ENCODE data around the gene F2.

The F2 gene

DNA sequence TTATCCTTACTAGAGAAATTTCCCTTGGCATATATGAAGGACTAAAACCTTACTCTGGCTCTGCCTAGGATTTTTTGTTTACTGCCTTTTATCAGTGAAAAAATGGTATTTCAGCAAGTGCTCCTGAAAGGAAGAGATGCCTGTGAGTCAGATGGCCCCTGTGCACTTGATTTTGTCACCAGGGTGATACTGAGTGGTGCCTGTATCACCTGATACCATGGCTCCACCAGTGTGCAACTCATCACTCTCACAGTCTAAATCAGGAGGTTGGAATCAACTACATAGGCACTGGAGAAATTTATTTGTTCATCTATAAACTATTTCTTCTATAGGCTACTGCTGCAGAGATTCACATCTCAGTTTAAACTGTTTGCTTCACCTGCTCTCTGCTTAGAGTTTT is 43.2 kb downstream of the F2 start:
- Histone ChIP-seq H2AFZ (ENCODE audit: low read length) (no peak overlapping the region), H4K20me1 (ENCODE audit: insufficient read depth, low read length, poor library complexity, severe bottlenecking) (no peaks in the 10 kb centered on the region), H3K36me3 (ENCODE audit: insufficient read depth, low read length) (peaks cover 93% of the 10 kb centered on the region), H3K9me2 (replicated peaks; ENCODE audit: low read depth, low read length) (no peaks in the 10 kb centered on the region), H3K4me2 (ENCODE audit: low read depth, low read length, poor library complexity, severe bottlenecking) (no peak overlapping the region), H3K9ac (ENCODE audit: low read depth, low read length, poor library complexity, severe bottlenecking) (no peak overlapping the region), H3K27me3 (ENCODE audit: insufficient read depth, low read length, poor library complexity, severe bottlenecking) (no peaks in the 10 kb centered on the region), H3F3A (ENCODE audit: low read depth) (no peaks in the 10 kb centered on the region), H3K79me2 (ENCODE audit: insufficient read depth, low read length) (no peaks in the 10 kb centered on the region), H3K4me1 (ENCODE audit: insufficient read depth, low read length, poor library complexity, severe bottlenecking) (no peaks in the 10 kb centered on the region), H3K4me3 (ENCODE audit: low read length, poor library complexity, severe bottlenecking) (no peak overlapping the region), H3K9me3 (ENCODE audit: insufficient read depth, low read depth, low read length) (no peaks in the 10 kb centered on the region)
- TF ChIP-seq EZH2phosphoT487 (IDR thresholded peaks at IDR 0.05; ENCODE audit: borderline replicate concordance) (no peak), CTCF (conservative IDR thresholded peaks at IDR 0.05; ENCODE audit: low read length) (no peak)

GRCh38 chr11:46766656-46767055 is 47.6 kb downstream of the F2 start:
- Histone ChIP-seq H3K4me3 (ENCODE audit: low read length, poor library complexity, severe bottlenecking) (no peak overlapping the region), H3K27me3 (ENCODE audit: insufficient read depth, low read length, poor library complexity, severe bottlenecking) (no peaks in the 10 kb centered on the region), H3K4me1 (ENCODE audit: insufficient read depth, low read length, poor library complexity, severe bottlenecking) (no peaks in the 10 kb centered on the region), H3K9me2 (replicated peaks; ENCODE audit: low read depth, low read length) (no peaks in the 10 kb centered on the region), H4K20me1 (ENCODE audit: insufficient read depth, low read length, poor library complexity, severe bottlenecking) (no peaks in the 10 kb centered on the region), H2AFZ (ENCODE audit: low read length) (no peak overlapping the region), H3K36me3 (ENCODE audit: insufficient read depth, low read length) (peaks cover 95% of the 10 kb centered on the region), H3K79me2 (ENCODE audit: insufficient read depth, low read length) (no peaks in the 10 kb centered on the region), H3K4me2 (ENCODE audit: low read depth, low read length, poor library complexity, severe bottlenecking) (no peak overlapping the region), H3K9ac (ENCODE audit: low read depth, low read length, poor library complexity, severe bottlenecking) (no peak overlapping the region), H3F3A (ENCODE audit: low read depth) (no peaks in the 10 kb centered on the region), H3K9me3 (ENCODE audit: insufficient read depth, low read depth, low read length) (no peaks in the 10 kb centered on the region)
- TF ChIP-seq CTCF (conservative IDR thresholded peaks at IDR 0.05; ENCODE audit: low read length) (no peak), EZH2phosphoT487 (IDR thresholded peaks at IDR 0.05; ENCODE audit: borderline replicate concordance) (no peak)

DNA sequence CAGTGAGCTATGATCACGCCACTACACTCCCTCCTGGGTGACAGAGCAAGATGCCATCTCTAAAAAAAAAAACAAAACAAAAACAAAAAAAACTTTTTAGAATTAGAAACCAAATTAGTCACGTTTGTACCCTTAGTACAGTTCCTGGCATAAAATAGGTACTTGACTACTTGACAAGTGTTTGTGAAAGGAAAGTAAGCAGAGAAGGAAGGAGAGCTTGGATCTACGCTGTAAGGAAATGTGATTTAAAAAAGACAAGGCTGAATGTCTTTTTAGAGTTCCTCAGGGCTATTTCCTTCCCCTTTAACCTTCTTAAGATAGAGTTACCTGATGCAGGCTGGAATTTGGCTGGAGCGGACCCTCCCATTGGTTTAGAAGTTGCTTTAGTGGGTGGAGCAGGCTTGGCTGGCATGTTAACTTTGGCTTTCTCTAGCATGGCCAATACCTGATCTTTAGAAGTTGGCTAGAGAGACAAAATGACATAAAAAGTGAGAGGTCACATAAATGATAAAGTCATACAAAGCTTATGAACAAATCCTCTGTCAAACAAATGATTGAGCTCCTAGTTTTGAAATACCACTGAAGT is 50.7 kb downstream of the F2 start:
- no peaks in the 10 kb centered on the region for H3K9me3 ChIP-seq (ENCODE audit: insufficient read depth, low read depth, low read length)
- H3K27me3 ChIP-seq (ENCODE audit: insufficient read depth, low read length, poor library complexity, severe bottlenecking) = no peaks in the 10 kb centered on the region
- TF ChIP-seq CTCF (conservative IDR thresholded peaks at IDR 0.05; ENCODE audit: low read length) = no peak
- TF ChIP-seq EZH2phosphoT487 (IDR thresholded peaks at IDR 0.05; ENCODE audit: borderline replicate concordance) = no peak
- H3K9me2 ChIP-seq (replicated peaks; ENCODE audit: low read depth, low read length) = no peaks in the 10 kb centered on the region
- no peaks in the 10 kb centered on the region for H4K20me1 ChIP-seq (ENCODE audit: insufficient read depth, low read length, poor library complexity, severe bottlenecking)
- no peaks in the 10 kb centered on the region for H3K79me2 ChIP-seq (ENCODE audit: insufficient read depth, low read length)
- H3K4me1 ChIP-seq (ENCODE audit: insufficient read depth, low read length, poor library complexity, severe bottlenecking) = no peaks in the 10 kb centered on the region
- H3K4me2 ChIP-seq (ENCODE audit: low read depth, low read length, poor library complexity, severe bottlenecking) = no peak overlapping the region
- H2AFZ ChIP-seq (ENCODE audit: low read length) = no peak overlapping the region
- H3K9ac ChIP-seq (ENCODE audit: low read depth, low read length, poor library complexity, severe bottlenecking) = no peak overlapping the region
- no peak overlapping the region for H3K4me3 ChIP-seq (ENCODE audit: low read length, poor library complexity, severe bottlenecking)
- H3F3A ChIP-seq (ENCODE audit: low read depth) = no peaks in the 10 kb centered on the region
- peaks cover 89% of the 10 kb centered on the region for H3K36me3 ChIP-seq (ENCODE audit: insufficient read depth, low read length)

Data from Loucy (cell line).